Neuronal stem cell (in vitro differentiated cells): ENCODE data around the gene LGR6.

Source experiments
- DNase-seq: peaks from one replicate; pipeline ENCODE4 v3.0.0-alpha.2; 2013; ENCODE audit warnings: low spot score
- H2AFZ ChIP-seq: one replicate; pipeline ENCODE4 v1.6.1; 2013; ENCODE audit warnings: mild to moderate bottlenecking, low read length, inconsistent platforms
- H2AK5ac ChIP-seq: 2 replicates; pipeline ENCODE4 v1.6.1; 2013; ENCODE audit warnings: low read depth, mild to moderate bottlenecking, inconsistent platforms, low read length, moderate library complexity, mixed read lengths
- H2BK120ac ChIP-seq: 2 replicates; pipeline ENCODE4 v1.6.1; 2013; ENCODE audit warnings: low read depth, mild to moderate bottlenecking, inconsistent platforms, low read length, moderate library complexity, mixed read lengths
- H2BK12ac ChIP-seq: one replicate; pipeline ENCODE4 v1.6.1; 2013; ENCODE audit warnings: low read length, inconsistent platforms
- H2BK15ac ChIP-seq: 2 replicates; pipeline ENCODE4 v1.6.1; 2013; ENCODE audit warnings: mild to moderate bottlenecking, low read length, inconsistent platforms, mixed read lengths
- H2BK5ac ChIP-seq: one replicate; pipeline ENCODE4 v1.6.1; 2013; ENCODE audit warnings: inconsistent platforms, mild to moderate bottlenecking, low read length, moderate library complexity
- H3K14ac ChIP-seq: one replicate; pipeline ENCODE4 v1.6.1; 2013; ENCODE audit warnings: low read length, inconsistent platforms
- H3K18ac ChIP-seq: 2 replicates; pipeline ENCODE4 v1.6.1; 2013; ENCODE audit warnings: low read length, inconsistent platforms
- H3K23ac ChIP-seq: 2 replicates; pipeline ENCODE4 v1.6.1; 2013; ENCODE audit warnings: low read depth, mild to moderate bottlenecking, mixed read lengths, low read length, inconsistent platforms; ENCODE audit not compliant: poor library complexity
- H3K27ac ChIP-seq: replicated peaks from 3 replicates; pipeline ENCODE4 v1.5.1; 2013; ENCODE audit warnings: low read length, inconsistent platforms
- H3K27me3 ChIP-seq, 3 experiments: 2 replicates each; pipeline ENCODE4 v1.6.1; 2013; ENCODE audit warnings: low read length in 3 of 3, mild to moderate bottlenecking in 2 of 3, inconsistent platforms in 1 of 3, low read depth in 1 of 3, mixed read lengths in 1 of 3, moderate library complexity in 1 of 3; ENCODE audit not compliant: control insufficient read depth in 3 of 3, insufficient read depth in 3 of 3
- H3K36me3 ChIP-seq, 2 donors: replicated peaks in 1 of 2; 2 replicates each; pipeline ENCODE4 v1.6.1; 2013; ENCODE audit warnings: low read length in 2 of 2; ENCODE audit not compliant: control insufficient read depth in 2 of 2, insufficient read depth in 2 of 2
- H3K4ac ChIP-seq: 2 replicates; pipeline ENCODE4 v1.6.1; 2013; ENCODE audit warnings: inconsistent platforms, mild to moderate bottlenecking, low read length, moderate library complexity
- H3K4me1 ChIP-seq, 2 donors: 1 replicate in 1 of 2; 2 replicates in 1 of 2; pipeline ENCODE4 v1.6.1; 2013; ENCODE audit warnings: low read length in 2 of 2, low read depth in 1 of 2; ENCODE audit not compliant: control insufficient read depth in 2 of 2, insufficient read depth in 1 of 2
- H3K4me2 ChIP-seq: one replicate; pipeline ENCODE4 v1.6.1; 2013; ENCODE audit warnings: mild to moderate bottlenecking, low read length, inconsistent platforms; ENCODE audit not compliant: insufficient read depth, poor library complexity, severe bottlenecking
- H3K4me3 ChIP-seq, 2 donors: 2 replicates each; pipeline ENCODE4 v1.5.1; 2013; ENCODE audit warnings: low read length in 2 of 2, mild to moderate bottlenecking in 2 of 2, inconsistent platforms in 1 of 2, moderate library complexity in 1 of 2
- H3K79me1 ChIP-seq: one replicate; pipeline ENCODE4 v1.6.1; 2013; ENCODE audit warnings: low read depth, mild to moderate bottlenecking, inconsistent platforms, low read length, moderate library complexity
- H3K9ac ChIP-seq: one replicate; pipeline ENCODE4 v1.6.1; 2013; ENCODE audit warnings: mild to moderate bottlenecking, low read depth, low read length, inconsistent platforms; ENCODE audit not compliant: poor library complexity
- H3K9me3 ChIP-seq, 2 donors: replicated peaks in 1 of 2; 2 replicates each; pipeline versions ENCODE3 to v1.6.1; 2013; ENCODE audit warnings: low read length in 2 of 2, mild to moderate bottlenecking in 2 of 2, inconsistent platforms in 1 of 2, low read depth in 1 of 2, mixed read lengths in 1 of 2, moderate library complexity in 1 of 2; ENCODE audit not compliant: control insufficient read depth in 2 of 2, insufficient read depth in 1 of 2
- H4K8ac ChIP-seq: one replicate; pipeline ENCODE4 v1.6.1; 2013; ENCODE audit warnings: low read depth, mild to moderate bottlenecking, inconsistent platforms, low read length, moderate library complexity
- H4K91ac ChIP-seq: one replicate; pipeline ENCODE4 v1.6.1; 2013; ENCODE audit warnings: low read length, low read depth, mild to moderate bottlenecking, inconsistent platforms; ENCODE audit not compliant: poor library complexity
- WGBS, 2 donors: extraction: QIAGEN DNeasy Blood & Tissue Kit; methylation state at CpG; one replicate each; pipeline ENCODE4 v1.1.7; 2013; ENCODE audit warnings: missing lambda C conversion rate in 2 of 2, mixed read lengths in 1 of 2; ENCODE audit not compliant: insufficient read length in 2 of 2, insufficient replicate concordance in 1 of 2; ENCODE audit errors: extremely low coverage in 2 of 2; 5-methylcytosine and 5-hydroxymethylcytosine counted together

LGR6 gene

DNA sequence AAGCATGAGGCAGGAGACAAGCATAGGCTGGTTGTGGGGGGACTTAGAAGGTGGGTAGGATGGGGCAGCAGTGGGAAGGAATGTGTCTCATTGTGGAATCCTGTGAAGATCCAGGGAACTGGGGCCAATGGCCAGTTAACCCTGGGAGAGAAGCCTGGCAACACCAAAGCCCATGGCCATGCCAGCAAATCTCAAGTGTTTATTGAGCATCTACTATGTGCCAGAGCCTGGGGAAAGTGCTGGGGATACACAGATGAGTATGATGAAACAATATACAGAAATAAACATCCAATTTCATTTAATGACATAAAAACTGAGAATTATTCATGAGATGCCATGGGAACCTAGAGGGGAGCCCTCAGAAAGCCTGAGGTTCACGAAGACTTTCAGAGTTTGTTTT, 17.4 kb downstream of the LGR6 start:
- H3K18ac ChIP-seq, result no peak overlapping the region
- no peak overlapping the region for H2BK120ac ChIP-seq
- H3K23ac ChIP-seq, result no peak overlapping the region
- no peak overlapping the region for H4K8ac ChIP-seq
- H3K36me3 ChIP-seq, result no peaks in the 10 kb centered on the region
- no peak overlapping the region for H2BK5ac ChIP-seq
- no peak overlapping the region for H3K14ac ChIP-seq
- WGBS, 2 donors, result no CpG with 5 or more reads among the region's 1 CpG
- no peak overlapping the region for H3K4me3 ChIP-seq
- H3K27me3 ChIP-seq, result peaks cover 0 to 55% (median 2%) of the 10 kb centered on the region in 3 experiments
- no peak overlapping the region for H2BK15ac ChIP-seq
- H3K4ac ChIP-seq, result no peak overlapping the region
- DNase-seq, result no peak
- no peak overlapping the region for H3K4me2 ChIP-seq
- no peak overlapping the region for H2AK5ac ChIP-seq
- no peak overlapping the region for H3K27ac ChIP-seq
- no peak overlapping the region for H2AFZ ChIP-seq
- H2BK12ac ChIP-seq, result no peak overlapping the region
- no peak overlapping the region for H4K91ac ChIP-seq
- peaks cover 0 to 21% of the 10 kb centered on the region in 2 donors for H3K4me1 ChIP-seq
- no peaks in the 10 kb centered on the region for H3K9me3 ChIP-seq
- H3K9ac ChIP-seq, result no peak overlapping the region
- no peaks in the 10 kb centered on the region for H3K79me1 ChIP-seq

- no peaks in the 10 kb centered on the region for H3K9me3 ChIP-seq
- WGBS, 2 donors, result no CpG with 5 or more reads among the region's 1 CpG
- peak overlapping the region; percentile 34 for H2BK15ac ChIP-seq
- H2AK5ac ChIP-seq, result peak overlapping the region; percentile 75
- no peak overlapping the region for H3K4me2 ChIP-seq
- H3K23ac ChIP-seq, result peak overlapping the region; percentile 46
- H2AFZ ChIP-seq, result no peak overlapping the region
- H3K27me3 ChIP-seq, result peaks cover 0 to 67% (median 2%) of the 10 kb centered on the region in 3 experiments
- H3K36me3 ChIP-seq, result no peaks in the 10 kb centered on the region
- DNase-seq, result no peak
- no peak overlapping the region for H4K8ac ChIP-seq
- no peak overlapping the region for H3K14ac ChIP-seq
- H3K4me3 ChIP-seq, result no peak overlapping the region
- H4K91ac ChIP-seq, result peak overlapping the region; percentile 5
- peaks cover 0 to 27% of the 10 kb centered on the region in 2 donors for H3K4me1 ChIP-seq
- H2BK120ac ChIP-seq, result no peak overlapping the region
- no peak overlapping the region for H3K9ac ChIP-seq
- H2BK5ac ChIP-seq, result no peak overlapping the region
- peak overlapping the region; percentile 86 for H3K18ac ChIP-seq
- H2BK12ac ChIP-seq, result peak overlapping the region; percentile 86
- peak overlapping the region; percentile 78 for H3K4ac ChIP-seq
- no peaks in the 10 kb centered on the region for H3K79me1 ChIP-seq
- no peak overlapping the region for H3K27ac ChIP-seq
These were observed 19.2 kb downstream of the LGR6 start for GRCh38 chr1:202212787-202213186.

GRCh38 chr1:202213361-202214088, 19.9 kb downstream of the LGR6 start:
- H3K79me1 ChIP-seq, result no peaks in the 10 kb centered on the region
- H2BK120ac ChIP-seq, result peak overlapping the region; percentile 75
- peak overlapping the region; percentile 68 for H4K8ac ChIP-seq
- no peak overlapping the region for H2BK5ac ChIP-seq
- WGBS, 2 donors, result no CpG with 5 or more reads among the region's 8 CpGs
- peak overlapping the region; percentile 56 for H4K91ac ChIP-seq
- no peaks in the 10 kb centered on the region for H3K36me3 ChIP-seq
- no peak for DNase-seq
- peak overlapping the region in 1 of 2 donors; percentile 75 for H3K4me3 ChIP-seq
- H3K14ac ChIP-seq, result no peak overlapping the region
- peak overlapping the region; percentile 95 for H3K18ac ChIP-seq
- peak overlapping the region; percentile 46 for H3K23ac ChIP-seq
- H3K4me2 ChIP-seq, result peak overlapping the region; percentile 70
- peaks cover 0 to 71% (median 2%) of the 10 kb centered on the region in 3 experiments for H3K27me3 ChIP-seq
- peak overlapping the region; percentile 78 for H3K4ac ChIP-seq
- H3K9me3 ChIP-seq, result no peaks in the 10 kb centered on the region
- peak overlapping the region; percentile 75 for H2BK15ac ChIP-seq
- H2BK12ac ChIP-seq, result peak overlapping the region; percentile 86
- H3K27ac ChIP-seq, result no peak overlapping the region
- peak overlapping the region; percentile 75 for H2AK5ac ChIP-seq
- peak overlapping the region; percentile 54 for H3K9ac ChIP-seq
- peak overlapping the region; percentile 81 for H2AFZ ChIP-seq
- H3K4me1 ChIP-seq, result peaks cover 0 to 22% of the 10 kb centered on the region in 2 donors

GRCh38 chr1:202214089-202214843, 20.7 kb downstream of the LGR6 start:
- Histone ChIP-seq H3K27ac (no peak overlapping the region), H2AFZ (peak overlapping the region; percentile 81), H3K4me3 (peak overlapping the region in 1 of 2 donors; percentile 75), H2BK12ac (no peak overlapping the region), H2BK120ac (peak overlapping the region; percentile 75), H3K9me3 (no peaks in the 10 kb centered on the region), H2BK15ac (peak overlapping the region; percentile 75), H3K27me3 (peaks cover 0 to 74% (median 2%) of the 10 kb centered on the region in 3 experiments), H3K18ac (peak overlapping the region; percentile 95), H3K9ac (peak overlapping the region; percentile 54), H3K4me1 (peaks cover 0 to 22% of the 10 kb centered on the region in 2 donors), H3K14ac (no peak overlapping the region), H3K23ac (no peak overlapping the region), H3K4me2 (peak overlapping the region; percentile 70), H3K4ac (no peak overlapping the region), H4K91ac (no peak overlapping the region), H2AK5ac (peak overlapping the region; percentile 64), H3K36me3 (no peaks in the 10 kb centered on the region), H3K79me1 (no peaks in the 10 kb centered on the region), H4K8ac (peak overlapping the region; percentile 68), H2BK5ac (no peak overlapping the region)
- peak; percentile 27 for DNase-seq
- no CpG with 5 or more reads among the region's 56 CpGs for WGBS, 2 donors
